Measurements from ENCODE around the gene MBP.

Gene MBP

DNA sequence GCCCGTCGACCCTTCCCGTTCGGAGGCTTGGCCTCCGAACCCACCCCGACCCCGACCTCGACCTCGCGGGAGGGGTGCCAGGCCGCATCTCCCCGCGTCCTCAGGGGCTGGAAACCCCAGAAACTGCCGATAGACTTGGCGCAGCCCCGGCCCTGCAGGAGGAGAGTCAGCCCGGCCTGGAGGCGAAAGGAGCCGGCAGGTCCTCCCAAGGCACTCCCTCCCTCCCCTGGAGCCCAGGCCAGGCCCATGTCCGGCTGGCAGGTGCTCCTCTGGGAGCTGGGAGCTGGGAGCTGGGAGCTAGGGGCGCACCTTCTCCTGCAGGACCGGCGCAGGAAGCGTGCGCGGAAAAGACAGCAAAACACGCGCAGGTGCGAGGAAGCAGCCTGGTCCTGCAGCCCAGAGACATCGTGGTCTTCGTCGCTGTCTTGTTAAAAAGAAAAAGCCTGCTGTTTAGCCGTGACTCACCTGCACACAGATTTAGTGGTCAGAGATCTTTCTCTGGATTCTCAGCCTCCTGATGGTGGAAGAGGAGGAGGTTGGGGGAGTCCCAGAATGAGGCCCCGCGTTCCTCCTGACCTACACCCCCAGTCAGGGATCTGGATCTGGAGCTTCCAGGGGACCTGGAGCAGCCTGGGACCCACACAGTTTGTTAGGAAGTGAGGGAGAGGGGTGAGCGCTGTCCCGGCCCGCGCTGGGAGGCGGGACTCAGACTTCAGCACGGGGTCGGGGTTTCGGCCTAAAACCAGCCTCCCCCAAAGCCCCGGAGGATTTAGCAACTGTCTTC, 660 bp upstream of the MBP start:
- no peak for DNase-seq

GRCh38 chr18:77131652-77132368, 773 bp downstream of the MBP start:
- no peak for DNase-seq

GRCh38 chr18:77131100-77131651, 1.4 kb downstream of the MBP start:
- no peak for DNase-seq

DNA sequence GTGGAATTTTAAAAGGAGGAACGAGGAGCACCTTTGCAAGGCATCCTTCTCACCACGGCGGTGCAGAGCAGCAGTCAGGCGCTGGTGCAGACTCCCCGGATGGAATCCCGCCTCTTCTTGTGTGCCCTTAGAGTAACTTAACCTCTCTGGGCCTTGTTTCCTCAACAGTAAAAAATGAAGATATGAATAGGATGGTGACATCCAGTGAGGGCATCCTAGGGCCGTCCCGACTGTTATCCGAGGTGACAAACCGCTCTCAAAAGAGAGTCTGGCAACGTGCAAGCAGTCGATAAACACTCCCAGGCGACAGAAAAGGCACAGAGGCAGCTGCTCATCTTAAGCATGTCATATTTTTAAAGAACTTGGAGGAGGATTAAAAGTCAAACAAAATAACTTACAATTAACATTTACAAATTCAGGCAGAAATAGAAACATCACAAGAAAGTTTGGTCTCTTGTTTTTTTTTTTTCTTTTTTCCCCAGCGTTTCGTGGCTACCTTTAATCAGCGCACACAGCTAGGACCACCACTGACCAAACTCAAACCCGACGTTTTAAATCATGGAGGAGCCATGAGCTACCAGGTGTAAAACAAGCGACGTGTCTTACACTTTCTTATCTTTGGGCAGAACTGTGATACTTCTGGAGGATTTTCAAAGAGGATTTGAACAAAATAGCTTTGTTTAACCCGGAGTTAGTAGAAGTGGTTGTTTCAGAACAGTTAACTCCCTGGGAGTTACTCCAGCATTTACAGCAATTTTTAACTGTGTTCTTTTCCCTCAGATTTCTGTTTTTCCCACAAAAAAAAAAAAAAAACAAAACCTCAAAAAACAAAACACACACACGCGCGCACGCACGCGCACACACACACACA, 2.1 kb downstream of the MBP start:
- no peak for DNase-seq

DNA sequence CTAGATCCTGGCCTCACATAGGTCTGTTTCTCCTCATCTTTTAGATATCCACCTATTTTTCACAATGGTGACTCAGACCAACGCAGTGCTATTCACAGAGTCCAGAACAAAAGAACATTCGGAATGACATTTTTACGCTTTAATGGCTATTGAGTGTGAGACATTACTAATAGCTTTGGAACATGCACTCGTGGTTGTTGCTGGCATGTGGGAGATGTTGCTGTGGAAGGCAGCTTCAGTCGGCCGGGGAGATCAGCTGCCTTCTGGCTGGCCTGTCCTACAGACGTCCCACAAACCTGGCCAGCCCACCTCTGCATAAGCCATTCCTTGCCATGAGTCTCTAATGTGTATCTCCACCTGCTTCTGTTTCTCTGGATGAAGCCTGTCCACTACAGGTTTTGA, 3.4 kb downstream of the MBP start:
- no peak for DNase-seq

DNA sequence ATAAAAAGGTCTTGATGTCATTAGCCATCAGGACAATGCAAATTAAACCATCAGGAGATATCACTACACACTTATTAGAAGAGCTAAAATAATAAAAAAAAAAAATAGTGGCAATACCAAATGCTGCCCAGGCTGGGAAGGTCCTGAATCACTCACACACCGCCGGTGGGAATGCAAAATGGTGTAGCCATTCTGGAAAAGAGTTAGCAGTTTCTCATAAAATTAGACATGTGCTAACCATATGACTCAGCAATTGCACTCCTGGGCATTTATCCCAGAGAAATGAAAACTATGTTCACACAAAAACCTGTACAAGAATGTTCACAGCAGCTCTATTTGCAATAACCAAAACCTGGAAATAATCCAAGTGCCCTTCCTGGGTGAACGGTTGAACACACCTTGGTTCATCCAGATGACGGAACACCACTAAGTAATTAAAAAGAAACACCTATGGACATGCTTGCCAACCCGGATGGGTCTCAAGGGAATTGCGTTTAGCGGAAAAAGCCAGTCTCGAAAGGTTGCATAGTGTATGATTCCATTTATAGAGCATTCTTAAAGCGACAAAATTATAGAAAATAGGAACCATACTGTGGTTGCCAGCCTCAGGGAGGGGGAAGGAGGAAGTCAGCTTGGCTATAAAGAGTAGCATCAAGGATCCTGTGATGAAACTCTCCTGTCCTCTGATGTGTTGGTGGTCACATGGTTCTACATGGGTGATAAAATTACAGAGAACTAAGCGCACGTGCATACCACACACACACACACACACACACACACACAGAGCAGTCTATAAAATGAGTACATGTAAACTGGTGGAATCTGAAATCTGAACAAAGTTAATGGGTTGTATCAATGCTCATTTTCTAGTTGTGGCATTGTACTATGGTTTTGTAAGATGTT, 4.6 kb downstream of the MBP start:
- DNase-seq: no peak

- no peak for DNase-seq
Measured at GRCh38 chr18:77124452-77124922, 8.1 kb downstream of the MBP start.

DNA sequence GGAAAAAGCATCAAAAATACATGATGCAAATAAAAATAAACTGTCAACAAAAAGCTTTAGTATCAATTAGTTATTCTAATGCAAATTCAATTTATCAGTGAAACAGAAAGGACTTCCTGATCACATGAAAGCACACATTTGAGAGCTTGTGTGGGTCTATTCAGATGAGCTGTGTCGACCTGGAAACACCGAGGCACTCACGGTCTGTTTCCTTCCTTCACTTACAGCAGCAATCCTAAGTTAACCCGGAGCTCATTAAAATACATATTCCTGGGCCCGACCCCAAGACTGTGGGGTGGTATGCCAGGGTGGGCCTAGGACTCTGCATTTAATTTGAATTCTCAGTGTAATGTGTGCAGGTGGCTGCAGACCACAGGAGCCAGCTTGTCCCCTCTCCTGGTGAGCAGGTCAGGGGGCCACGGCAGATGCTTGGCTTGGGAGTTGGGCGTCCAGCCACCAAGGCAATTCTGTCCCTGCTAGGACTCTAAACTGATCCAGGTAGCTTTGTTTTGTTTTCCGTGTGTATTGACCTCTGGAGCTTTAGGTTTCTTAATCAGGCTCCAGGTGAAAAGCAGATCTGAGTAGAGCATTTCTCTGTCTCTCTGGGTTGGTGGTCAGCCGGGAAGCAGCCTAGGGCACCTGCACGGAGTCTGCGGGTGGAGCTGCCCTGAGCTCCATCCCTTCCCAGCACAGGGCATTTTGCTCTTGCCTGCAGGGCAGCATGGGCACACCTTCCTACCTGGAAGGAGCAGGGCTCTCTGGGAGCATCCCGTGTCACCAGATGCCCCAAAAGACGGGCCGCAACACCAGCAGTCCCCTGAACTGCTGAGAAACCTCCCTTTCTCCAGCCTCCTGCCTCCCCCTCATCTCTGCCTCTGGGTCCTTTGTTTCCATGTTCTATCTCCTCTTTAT, 9.0 kb downstream of the MBP start:
- DNase-seq: no peak

DNA sequence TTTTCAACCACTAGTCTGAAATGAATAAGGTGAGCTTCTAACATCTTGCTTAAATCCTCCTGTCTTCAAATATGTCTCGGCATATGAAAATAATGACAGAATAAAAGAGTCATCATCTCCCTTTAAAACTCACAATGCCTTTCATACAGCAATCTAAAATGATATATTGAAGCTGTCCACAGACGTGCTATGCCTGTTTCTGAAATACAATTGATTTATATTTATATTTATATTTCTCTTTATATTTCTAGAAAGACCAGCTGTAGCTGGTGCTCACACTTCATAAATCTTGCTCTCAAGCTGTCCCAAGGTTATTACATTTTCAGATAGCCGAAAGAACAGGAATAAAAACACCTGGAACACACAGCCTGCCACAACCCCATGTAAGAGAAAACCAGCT, 11.1 kb downstream of the MBP start:
- no peak for DNase-seq

GRCh38 chr18:77119851-77120491, 12.6 kb downstream of the MBP start:
- no peak for DNase-seq

GRCh38 chr18:77119101-77119850, 13.3 kb downstream of the MBP start:
- DNase-seq: no peak

DNA sequence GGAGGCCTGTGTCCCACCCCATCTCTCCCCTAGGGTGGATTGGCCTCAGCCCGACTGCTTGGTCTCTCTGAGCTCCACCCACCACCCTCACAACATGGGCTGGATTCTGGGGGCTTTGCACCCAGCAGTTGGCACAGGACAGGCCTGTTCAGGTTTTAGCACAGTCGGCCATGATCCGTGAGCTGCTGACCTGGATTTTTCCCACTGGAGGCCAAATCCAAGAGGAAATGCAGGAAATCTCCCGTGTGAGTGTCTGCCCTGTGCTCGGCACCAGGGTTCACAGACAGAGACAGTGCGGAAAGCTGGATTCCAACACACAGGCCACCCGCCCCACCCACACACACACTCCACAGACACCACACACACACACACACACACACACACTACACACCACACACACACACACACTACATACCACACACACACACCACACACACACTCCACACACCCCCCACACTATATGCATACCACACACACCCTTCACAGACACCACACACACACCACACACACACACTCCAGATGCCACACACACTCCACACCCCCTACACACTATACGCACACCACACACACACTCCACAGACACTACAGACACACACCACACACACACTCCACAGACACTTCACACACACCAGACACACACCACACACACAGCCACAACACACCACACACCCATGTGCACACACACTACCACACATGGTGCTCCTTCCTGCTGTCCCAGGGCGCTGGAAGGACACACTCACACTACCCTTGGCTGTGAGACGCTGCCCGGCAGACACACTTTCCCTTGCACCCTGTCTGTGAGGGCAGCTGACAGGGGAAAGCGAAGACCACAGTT, 14.1 kb downstream of the MBP start:
- DNase-seq: no peak

- no peak for DNase-seq
Measured at GRCh38 chr18:77116201-77117080, 16.1 kb downstream of the MBP start.

DNA sequence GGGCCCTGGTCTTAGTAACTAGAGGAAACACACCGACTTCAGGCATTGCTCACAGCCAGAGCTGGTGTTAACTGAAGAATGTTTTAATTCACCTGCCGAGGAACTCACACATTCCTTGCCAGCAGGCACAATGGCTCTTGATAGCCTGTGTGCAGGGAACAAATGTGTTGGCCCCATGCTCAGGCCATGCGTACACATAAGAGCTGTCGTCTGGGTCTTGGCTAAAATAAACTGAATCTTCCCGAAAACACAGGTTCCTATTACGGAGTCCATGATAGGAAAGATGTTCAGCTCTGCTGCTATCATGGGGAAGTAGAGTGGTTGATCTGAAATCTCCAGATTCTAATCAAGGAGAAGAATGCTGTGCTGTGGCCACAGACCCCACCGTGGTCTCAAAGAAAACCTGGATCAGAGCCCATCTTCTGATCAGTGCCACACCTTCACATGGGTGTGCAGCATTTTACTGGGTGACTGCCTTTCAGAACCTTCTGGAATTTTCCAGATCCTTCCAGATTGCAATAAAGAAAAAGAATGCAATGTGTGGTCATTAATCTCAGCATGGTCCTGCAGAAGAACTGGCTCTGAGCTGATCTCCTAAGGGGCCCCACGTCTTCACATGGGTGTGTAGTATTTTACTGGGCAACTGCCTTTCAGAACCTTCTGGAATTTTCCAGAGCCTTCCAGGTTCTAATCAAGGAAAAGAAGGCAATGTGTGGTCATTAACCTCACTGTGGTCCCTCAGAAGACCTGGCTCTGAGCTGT, 17.2 kb downstream of the MBP start:
- DNase-seq: no peak

DNA sequence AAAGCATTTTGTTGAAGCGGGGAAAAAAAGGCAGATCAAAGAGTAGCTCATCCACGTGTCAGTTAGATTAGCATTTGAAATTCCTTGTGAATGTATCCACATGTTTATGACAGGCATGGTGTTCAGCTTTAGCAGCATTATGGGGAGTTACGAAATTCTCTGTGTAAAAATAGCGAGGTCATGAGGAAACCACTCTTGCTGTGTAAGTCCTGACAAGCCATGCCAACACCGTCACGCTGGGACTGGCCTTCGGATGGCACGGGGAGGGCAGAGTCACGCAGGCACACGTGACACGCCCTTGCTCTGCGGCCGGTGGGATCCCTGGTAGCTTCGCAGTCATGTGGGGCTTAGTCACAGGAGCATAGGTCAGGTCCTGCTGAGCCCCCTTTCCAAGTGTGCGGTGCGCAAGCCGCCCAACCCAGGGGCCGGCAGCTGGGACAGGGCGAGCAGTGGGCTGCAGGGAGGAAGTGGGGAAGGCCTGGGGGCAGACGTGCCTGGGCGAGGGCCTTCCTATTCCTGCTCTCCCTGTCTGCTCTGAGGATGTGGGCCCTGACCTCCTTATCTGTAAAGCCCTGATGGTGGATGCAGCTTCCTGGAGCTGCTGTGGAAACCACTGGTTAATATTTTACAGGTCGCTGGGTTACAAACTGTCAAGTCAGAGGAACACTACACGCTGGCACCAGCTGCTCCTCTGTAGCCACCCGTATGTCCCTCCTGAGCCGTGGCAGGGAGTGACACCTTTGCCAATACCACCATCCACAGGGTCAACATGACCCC, 18.0 kb downstream of the MBP start:
- DNase-seq: no peak

- DNase-seq: no peak
Measured at GRCh38 chr18:77114152-77114414, 18.5 kb downstream of the MBP start.

All from NCI-H2171 (cell line).